Measurements from ENCODE around the gene AMN1.
"Not testable (repeated sequence)": the region's sequence is repeated elsewhere in the genome, so short reads cannot be mapped to it uniquely, and the experiment has no call there.

The AMN1 gene

GRCh38 chr12:31728917-31729640 is at the start of gene AMN1:
AMN1 (minus strand) TSS chr12:31729021; CDS start chr12:31729008, 13 bp downstream.
- DNase-seq (ENCODE audit: low read depth, low spot score), result peak; percentile 100

DNA sequence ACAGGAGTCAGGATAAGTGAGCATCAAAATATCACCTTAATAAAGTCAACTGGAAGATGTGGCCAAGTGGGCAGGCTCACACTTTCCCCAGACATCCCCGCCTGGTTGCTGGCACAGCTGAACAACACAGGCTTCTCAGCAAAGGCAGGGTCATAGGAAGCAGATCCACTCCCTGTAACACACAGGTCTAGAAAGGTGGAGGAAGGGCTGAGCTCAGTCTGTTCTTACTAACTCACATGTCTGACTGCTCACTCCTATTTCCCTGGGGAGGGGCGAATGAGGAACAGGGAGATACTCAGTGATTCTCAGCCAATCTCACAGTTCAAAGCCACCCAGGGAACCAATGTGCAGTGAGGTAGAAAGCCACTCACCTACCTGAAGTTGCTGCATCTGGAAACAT is 45.0 kb upstream of the AMN1 start:
- DNase-seq (ENCODE audit: low read depth, low spot score), result no peak

DNA sequence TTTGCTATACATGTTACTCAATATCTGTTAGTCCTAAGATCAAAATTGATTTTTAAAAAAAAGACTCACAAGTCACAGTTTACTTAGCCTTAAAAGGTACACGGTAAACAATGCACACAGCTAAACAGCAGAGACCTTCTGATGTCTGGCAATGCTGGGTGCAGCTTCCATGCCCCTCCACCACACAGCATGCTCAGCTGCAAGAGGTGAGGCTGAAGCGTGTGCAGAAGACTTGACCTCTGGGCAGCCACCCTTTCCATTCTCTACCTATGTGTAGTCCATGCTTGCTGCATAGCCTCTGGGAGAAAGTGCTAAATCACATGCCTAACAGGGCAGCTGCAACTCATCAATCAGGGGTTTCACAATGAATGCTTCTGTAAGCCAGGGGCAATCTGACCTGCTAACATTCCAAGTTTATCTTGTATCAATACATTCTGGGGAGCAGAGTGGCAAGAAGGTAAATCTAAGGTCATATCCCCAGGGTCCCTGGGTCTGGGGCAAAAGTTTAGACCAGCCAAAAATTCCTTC is 44.5 kb upstream of the AMN1 start:
- DNase-seq (ENCODE audit: low read depth, low spot score), result no peak

- no peak for DNase-seq (ENCODE audit: low read depth, low spot score)
Measured at GRCh38 chr12:31772685-31773222, 43.9 kb upstream of the AMN1 start.

GRCh38 chr12:31772186-31772585 is 43.4 kb upstream of the AMN1 start:
- DNase-seq (ENCODE audit: low read depth, low spot score), result no peak

- DNase-seq (ENCODE audit: low read depth, low spot score), result no peak
Measured at GRCh38 chr12:31768046-31768445, 39.2 kb upstream of the AMN1 start.

- DNase-seq (ENCODE audit: low read depth, low spot score), result no peak
Measured at GRCh38 chr12:31765931-31766330, 37.1 kb upstream of the AMN1 start.

DNA sequence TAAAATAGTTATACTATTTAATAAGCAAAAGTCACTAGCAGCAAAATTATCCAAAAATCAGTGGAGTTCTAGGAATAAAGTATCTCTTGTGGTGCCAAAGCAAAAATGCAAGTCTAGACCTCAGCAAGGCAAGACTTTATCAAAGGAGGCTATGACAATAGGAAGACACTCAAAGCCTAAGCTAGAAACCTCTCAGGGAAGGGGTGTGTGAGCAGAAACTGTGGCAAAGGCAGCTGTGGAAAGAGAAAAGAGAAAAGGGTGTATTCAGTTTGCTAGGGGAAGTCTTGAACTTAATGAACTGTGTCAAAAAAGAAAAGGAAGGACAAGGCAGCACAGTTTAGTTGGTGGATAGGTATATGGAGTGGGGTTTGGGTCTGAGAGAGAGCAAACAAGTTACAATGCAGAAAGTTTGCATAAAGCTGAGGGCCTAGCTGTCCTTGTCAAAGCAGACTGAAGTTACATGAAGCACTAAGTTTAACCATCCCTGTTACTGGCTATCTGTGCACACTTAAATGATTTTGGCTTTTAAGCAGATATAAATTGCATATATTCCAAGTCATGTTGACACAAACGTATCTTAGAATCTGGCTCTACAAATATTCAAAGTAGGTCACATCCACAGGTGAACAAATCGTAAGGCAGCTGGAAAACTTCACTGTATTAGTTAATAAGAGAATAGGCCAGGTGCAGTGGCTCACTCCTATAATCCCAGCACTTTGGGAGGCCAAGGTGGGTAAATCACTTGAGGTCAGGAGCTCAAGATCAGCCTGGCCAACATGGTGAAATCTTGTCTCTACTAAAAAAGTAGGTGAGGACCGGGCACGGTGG is 31.0 kb upstream of the AMN1 start:
- DNase-seq (ENCODE audit: low read depth, low spot score), result no peak

- DNase-seq (ENCODE audit: low read depth, low spot score), result not testable (repeated sequence)
Measured at GRCh38 chr12:31758297-31758696, 29.5 kb upstream of the AMN1 start.

DNA sequence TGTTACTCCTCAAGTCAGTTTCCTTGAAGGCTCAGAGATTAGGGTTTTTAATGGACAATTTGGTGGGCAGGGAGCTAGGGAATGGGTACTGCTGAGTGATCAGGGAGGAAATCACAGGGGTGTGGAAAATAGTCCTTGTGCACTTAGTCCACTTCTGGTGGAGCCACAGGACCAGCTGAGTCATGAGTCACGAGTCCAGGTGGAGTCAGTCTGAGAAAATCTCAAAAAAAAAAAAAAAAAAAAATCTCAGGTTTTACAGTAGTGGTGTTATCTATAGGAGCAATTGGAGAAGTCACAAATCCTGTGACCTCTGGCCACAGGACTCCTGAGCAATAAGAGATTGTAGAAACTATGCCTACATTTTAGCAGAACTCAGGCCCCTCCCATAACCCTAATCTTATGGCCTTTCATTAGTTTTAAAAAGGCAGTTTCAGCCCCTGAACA is 28.2 kb upstream of the AMN1 start:
- DNase-seq (ENCODE audit: low read depth, low spot score), result peak; percentile 13

DNA sequence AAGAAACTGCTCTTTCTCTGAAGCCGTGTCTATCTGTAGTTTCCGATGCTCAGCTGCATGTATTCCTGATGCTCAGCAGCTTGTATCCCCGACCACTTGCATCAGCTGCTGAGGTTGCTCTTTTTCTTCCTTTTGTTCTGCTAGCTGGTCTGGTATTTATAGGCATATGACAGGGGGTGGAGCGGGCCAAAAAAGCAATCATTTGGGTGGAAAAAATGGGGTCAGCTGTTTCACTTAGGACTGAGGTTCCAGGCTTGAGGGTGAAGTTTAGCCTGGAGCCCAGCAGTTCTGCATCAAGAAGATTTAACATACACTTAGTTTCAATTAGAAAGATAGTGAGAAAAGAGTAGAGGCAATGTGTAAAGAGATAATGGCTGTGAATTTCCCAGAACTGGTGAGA is 23.6 kb upstream of the AMN1 start:
- no peak for DNase-seq (ENCODE audit: low read depth, low spot score)

- no peak for DNase-seq (ENCODE audit: low read depth, low spot score)
Measured at GRCh38 chr12:31751085-31751484, 22.3 kb upstream of the AMN1 start.

GRCh38 chr12:31750747-31751039 is 21.9 kb upstream of the AMN1 start:
- DNase-seq (ENCODE audit: low read depth, low spot score), result no peak

DNA sequence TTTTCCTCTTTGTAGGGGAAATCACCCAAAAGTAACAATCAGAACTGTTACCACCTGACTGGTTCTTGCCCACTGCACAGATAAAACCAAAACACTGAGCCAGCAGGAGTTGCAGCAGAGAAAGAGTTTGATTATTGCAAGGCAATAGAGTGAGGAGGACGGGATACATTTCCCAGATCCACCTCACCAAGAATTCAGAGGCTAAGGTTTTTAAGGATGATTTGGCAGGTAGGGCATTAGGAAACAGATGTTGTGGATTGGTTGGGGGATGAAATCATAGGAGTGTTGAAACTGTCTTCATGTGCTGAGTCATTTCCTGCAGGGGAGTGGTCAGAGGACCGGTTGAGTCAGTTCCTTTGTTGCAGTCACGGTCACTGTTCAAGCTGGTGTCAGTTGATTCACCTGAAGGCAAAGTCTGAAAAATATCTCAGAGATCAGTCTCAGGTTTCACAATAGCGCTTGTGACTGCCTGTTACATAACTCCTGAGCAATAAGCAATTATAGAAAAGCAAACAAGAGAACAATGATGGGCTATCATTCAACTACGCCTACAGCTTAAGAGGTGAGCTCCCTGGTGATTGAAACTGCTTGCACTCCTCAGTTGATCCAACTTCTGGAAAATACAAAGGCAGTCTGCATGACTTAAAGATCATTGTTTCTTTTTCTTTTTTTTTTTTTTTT is 20.3 kb upstream of the AMN1 start:
- DNase-seq (ENCODE audit: low read depth, low spot score), result peak; percentile 84

DNA sequence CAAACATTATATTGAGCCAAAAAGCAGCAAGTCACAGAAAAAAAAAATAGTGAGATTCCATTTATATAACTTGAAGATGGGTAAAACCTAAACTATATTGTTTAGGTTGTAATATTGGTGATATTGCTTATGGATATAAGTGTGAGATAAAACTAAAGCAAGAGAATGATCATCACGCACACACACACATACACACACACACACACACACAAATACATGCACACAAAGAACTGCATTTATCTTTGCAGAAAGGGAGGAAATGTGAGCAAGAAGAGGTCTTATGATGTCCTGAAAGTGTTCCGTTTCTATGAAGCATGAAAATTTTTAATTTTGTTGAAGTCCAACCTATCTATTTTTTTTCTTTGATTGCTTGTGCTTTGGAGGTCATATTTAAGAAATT is 16.4 kb upstream of the AMN1 start:
- DNase-seq (ENCODE audit: low read depth, low spot score), result no peak

DNA sequence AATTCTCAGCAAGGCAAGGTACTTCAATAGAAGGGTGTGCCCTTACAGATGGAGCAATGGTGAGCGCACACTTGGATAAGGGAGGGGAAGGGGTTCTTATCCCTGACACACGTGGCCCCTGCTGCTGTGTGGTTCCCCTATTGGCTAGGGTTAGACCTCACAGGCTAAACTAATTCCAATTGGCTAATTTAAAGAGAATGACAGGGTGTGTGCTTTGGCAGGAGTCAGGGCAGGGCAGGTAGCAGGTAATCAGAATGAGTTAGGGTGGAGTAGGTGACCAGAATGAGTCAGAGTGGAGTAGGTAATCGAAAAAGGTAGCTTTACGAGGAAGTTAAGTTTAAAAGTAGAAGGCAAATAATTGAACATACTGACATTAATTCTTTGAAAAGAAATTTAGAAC is 15.5 kb upstream of the AMN1 start:
- DNase-seq (ENCODE audit: low read depth, low spot score), result not testable (repeated sequence)

- DNase-seq (ENCODE audit: low read depth, low spot score), result no peak
Measured at GRCh38 chr12:31742891-31743290, 14.1 kb upstream of the AMN1 start.

DNA sequence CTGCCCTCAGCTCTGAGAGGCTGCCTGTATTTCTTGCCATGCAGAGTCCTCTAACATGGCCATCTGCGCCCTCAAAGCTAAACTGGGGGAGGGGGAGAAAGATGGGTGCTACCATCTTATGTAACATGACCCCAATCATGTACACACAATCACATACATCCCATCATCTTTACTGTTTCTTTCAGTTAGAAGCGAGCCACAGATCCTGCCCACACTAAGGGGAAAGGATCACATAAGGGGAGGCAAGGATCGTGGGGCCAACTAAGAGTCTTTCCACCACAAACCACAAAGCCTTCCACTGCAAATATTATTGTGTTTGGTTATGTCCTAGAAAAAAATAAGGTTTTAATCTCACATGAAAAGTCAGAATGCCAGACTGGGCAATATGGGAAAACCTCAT is 11.8 kb upstream of the AMN1 start:
- no peak for DNase-seq (ENCODE audit: low read depth, low spot score)

DNA sequence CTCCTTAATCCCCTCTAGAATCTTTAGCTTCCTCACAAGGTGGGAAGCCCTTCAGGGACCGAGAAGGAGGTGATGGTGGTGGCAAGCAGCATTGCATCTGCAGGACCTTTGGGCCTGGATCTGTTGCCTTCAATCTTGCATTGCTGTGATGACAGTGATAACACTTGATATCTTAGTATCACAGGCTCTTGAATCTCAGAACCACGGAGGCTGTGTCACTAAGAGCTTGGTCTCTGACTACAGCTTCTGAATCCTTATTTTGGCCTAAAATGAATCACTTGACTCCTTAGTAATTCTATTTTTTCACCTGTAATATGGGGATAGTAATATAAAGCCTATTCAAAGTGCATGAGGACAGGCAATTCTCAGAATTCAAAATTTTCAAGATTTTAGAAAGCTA is 8.9 kb upstream of the AMN1 start:
- no peak for DNase-seq (ENCODE audit: low read depth, low spot score)

DNA sequence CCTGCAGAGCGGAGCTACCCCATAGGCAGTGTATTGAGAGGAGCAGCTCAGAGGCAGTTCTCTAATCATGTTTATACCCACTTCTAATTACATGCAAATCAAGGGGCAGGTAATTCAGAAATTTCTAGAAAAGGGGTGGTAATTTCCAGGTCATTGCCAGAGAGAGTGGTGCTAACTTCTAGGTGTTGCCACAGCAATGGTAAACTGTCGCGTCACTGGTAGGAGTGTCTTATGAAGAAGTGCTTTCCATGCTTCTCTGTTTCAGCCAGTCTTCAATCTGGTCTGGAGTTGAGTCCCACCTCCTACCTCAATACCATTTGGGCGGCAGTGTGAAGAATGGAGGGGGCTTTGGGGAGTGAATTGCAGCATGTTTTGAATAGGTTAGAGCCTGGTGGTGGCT is 8.5 kb upstream of the AMN1 start:
- no peak for DNase-seq (ENCODE audit: low read depth, low spot score)

- peak; percentile 79 for DNase-seq (ENCODE audit: low read depth, low spot score)
Measured at GRCh38 chr12:31736472-31736871, 7.7 kb upstream of the AMN1 start.

Data from astrocyte of the hippocampus (primary cell).